Measurements from ENCODE around the gene RAPGEF4. TPM values are rescaled to one million over a fixed set of nuclear protein-coding genes. Genes with fewer than 3 reads are reported as not detected.
A peak's percentile ranks its signal among the peaks of the same experiment; 100 is the strongest.

Gene RAPGEF4
- total RNA-seq, 1 donor from 2014 or later = 1.7 TPM

- Mint-ChIP-seq H3K27me3 (ENCODE audit: low read depth) (no peaks in the 10 kb centered on the region), H3K4me3 (no peak overlapping the region), H3K9me3 (peaks cover 3% of the 10 kb centered on the region), H3K36me3 (ENCODE audit: low read depth) (no peaks in the 10 kb centered on the region), H3K4me1 (peaks cover 18% of the 10 kb centered on the region), H3K27ac (ENCODE audit: unreplicated experiment) (peak overlapping the region; percentile 50)
- DNase-seq (ENCODE audit: low read depth, low spot score) = no peak
- no peak for TF ChIP-seq CTCF (conservative IDR thresholded peaks at IDR 0.05)
Observed at GRCh38 chr2:173002751-173003541, 267.3 kb downstream of the RAPGEF4 start.

GRCh38 chr2:173008786-173009185 lies 273.1 kb downstream of the RAPGEF4 start:
- Mint-ChIP-seq H3K27ac (ENCODE audit: unreplicated experiment) (no peak overlapping the region), H3K9me3 (no peaks in the 10 kb centered on the region), H3K4me3 (no peak overlapping the region), H3K4me1 (no peaks in the 10 kb centered on the region), H3K27me3 (ENCODE audit: low read depth) (no peaks in the 10 kb centered on the region), H3K36me3 (ENCODE audit: low read depth) (no peaks in the 10 kb centered on the region)
- no peak for TF ChIP-seq CTCF (conservative IDR thresholded peaks at IDR 0.05)
- no peak for DNase-seq (ENCODE audit: low read depth, low spot score)

DNA sequence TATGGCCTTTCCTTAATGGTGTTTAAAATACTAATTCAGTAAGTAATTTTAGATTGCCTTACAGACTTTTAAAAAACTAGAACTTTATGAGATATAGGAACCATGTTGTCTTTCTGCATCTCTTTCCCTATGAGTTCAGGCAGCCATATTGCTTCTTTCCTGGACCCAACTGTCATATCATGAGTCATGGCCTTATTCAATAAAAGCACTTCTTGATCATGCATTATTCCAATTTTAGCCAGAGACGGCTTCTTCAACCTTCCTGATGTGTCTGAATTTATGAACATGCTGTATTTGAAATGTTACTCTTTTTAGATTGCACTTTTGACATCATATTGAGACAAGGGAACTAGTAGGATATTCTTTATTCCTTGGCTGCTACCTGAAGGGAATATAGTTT lies 274.6 kb downstream of the RAPGEF4 start:
- H3K4me3 Mint-ChIP-seq = no peak overlapping the region
- H3K27me3 Mint-ChIP-seq (ENCODE audit: low read depth) = no peaks in the 10 kb centered on the region
- no peak for DNase-seq (ENCODE audit: low read depth, low spot score)
- H3K27ac Mint-ChIP-seq (ENCODE audit: unreplicated experiment) = no peak overlapping the region
- no peaks in the 10 kb centered on the region for H3K9me3 Mint-ChIP-seq
- H3K36me3 Mint-ChIP-seq (ENCODE audit: low read depth) = no peaks in the 10 kb centered on the region
- no peak for TF ChIP-seq CTCF (conservative IDR thresholded peaks at IDR 0.05)
- H3K4me1 Mint-ChIP-seq = no peaks in the 10 kb centered on the region

GRCh38 chr2:173016451-173016850 lies 280.8 kb downstream of the RAPGEF4 start:
- H3K4me3 Mint-ChIP-seq = no peak overlapping the region
- no peak overlapping the region for H3K27ac Mint-ChIP-seq (ENCODE audit: unreplicated experiment)
- TF ChIP-seq CTCF (conservative IDR thresholded peaks at IDR 0.05) = no peak
- no peaks in the 10 kb centered on the region for H3K9me3 Mint-ChIP-seq
- no peak for DNase-seq (ENCODE audit: low read depth, low spot score)
- H3K27me3 Mint-ChIP-seq (ENCODE audit: low read depth) = no peaks in the 10 kb centered on the region
- H3K4me1 Mint-ChIP-seq = no peaks in the 10 kb centered on the region
- H3K36me3 Mint-ChIP-seq (ENCODE audit: low read depth) = no peaks in the 10 kb centered on the region

DNA sequence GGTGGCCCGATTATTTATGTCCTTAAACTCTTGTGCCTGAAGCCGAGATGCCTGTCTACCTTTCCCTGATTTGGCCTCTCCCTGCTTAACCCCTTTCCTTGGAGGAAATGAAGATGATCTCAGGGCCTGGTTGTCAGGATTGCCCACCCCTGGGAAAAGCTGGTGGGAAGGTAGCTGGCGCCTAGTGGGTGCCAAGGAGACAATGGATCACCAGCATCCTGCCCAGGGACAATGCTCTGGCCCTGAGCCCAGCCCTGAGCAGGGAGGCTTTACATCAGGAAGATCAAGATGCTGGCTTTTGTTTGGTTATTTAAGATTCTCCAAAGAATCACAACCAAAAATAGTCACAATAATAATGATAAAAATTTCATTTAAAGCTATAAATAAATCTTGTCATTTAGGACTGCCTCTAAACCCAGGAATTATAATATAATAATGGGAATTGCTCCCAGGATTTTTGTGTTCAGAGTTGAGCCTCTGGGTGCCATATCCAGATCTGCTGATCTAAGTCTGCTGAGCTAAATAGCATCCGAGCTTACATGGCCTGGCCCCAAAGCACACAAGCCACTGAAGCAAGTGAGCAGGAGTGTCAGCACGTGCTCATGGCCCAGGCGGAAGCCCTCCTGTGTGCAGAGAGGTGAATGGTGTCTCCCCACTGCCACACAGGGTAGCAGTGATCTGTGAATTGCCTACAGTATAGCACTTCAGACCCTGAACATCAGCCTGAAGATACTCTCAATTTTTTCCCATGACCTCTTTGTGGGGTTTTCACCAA lies 282.2 kb downstream of the RAPGEF4 start:
- no peak for DNase-seq (ENCODE audit: low read depth, low spot score)
- Mint-ChIP-seq H3K36me3 (ENCODE audit: low read depth) (no peaks in the 10 kb centered on the region), H3K4me3 (no peak overlapping the region), H3K4me1 (no peaks in the 10 kb centered on the region), H3K9me3 (no peaks in the 10 kb centered on the region), H3K27me3 (ENCODE audit: low read depth) (no peaks in the 10 kb centered on the region), H3K27ac (ENCODE audit: unreplicated experiment) (no peak overlapping the region)
- TF ChIP-seq CTCF (conservative IDR thresholded peaks at IDR 0.05) = no peak
